Left colon (tissue), 2 donors: ENCODE results near the gene NELFE. TPM values are rescaled to one million over a fixed set of nuclear protein-coding genes. Genes with fewer than 3 reads are reported as not detected.

ENCODE experiments used
- ATAC-seq: fragments of 200-7000 bp; cut with Tn5 transposase; one replicate; pipeline ENCODE4 v1.9.1; 2020; ENCODE audit warnings: mild to moderate bottlenecking, moderate library complexity
- DNase-seq, 2 donors: peaks; one replicate each; pipeline ENCODE4 v3.0.0-alpha.2; 2020
- intact Hi-C, 2 donors: fragments of 100-400 bp; cut with DNase I in 1 of 2; cut with micrococcal nuclease in 1 of 2; formaldehyde crosslinking; loops; one replicate each; pipeline versions ENCODE4 v1.11.2 to v1.14.0; 2022; cut with DNase I, micrococcal nuclease
- microRNA-seq, 2 donors: library from miRNA; unstranded; fragments of <30 nt; microRNA quantifications; one replicate each; pipeline versions ENCODE4 v1.1.0 to v1.2.0, GENCODE V29; 2020
- total RNA-seq, 2 donors: library from RNA; stranded (reverse); fragmentation: NEBNext Ultra II Directional; extraction: Animal tissue kit (Norgen Biotek cat#: 25700); gene quantifications; one replicate each; pipeline ENCODE4 v1.2.1, GENCODE V29; 2021
- donor health status: DM: no; HTN: no; CAD: no.
- donor health status: DM: yes; HTN: yes; CAD: no.

Gene NELFE
- total RNA-seq, 2 donors from 2014 or later = 47.9 to 51.3 TPM

GRCh38 chr6:31903957-31904356 is 54.8 kb downstream of the NELFE start:
- ATAC-seq (no peak), DNase-seq (no peak)
- intact Hi-C loops = no loop called here

Small RNA genes within 50 kb of the gene (microRNA-seq; reads per million reads assigned to microRNA genes)
- 0 to 1.4 reads per million in 2 donors for gene MIR1236

Other genes with a start within 250 kb of the NELFE start
- gene LY6G6D, start 243.6 kb downstream of the NELFE start, total RNA-seq = not detected
- gene LY6G6C, start 237.2 kb downstream of the NELFE start, total RNA-seq = not detected
- under 1 TPM in 1 of 2 donors, not detected in 1; 0.20 TPM for gene MPIG6B, start 235.6 kb downstream of the NELFE start, total RNA-seq
- gene DDAH2, start 229.7 kb downstream of the NELFE start, total RNA-seq = 100 to 1,000 TPM in 1 of 2 donors, 10 to 100 TPM in 1; 84.2 to 139 TPM
- gene CLIC1, start 222.4 kb downstream of the NELFE start, total RNA-seq = 100 to 1,000 TPM; 502 to 513 TPM
- 10 to 100 TPM; 18.7 to 26.9 TPM for gene MSH5, start 219.0 kb downstream of the NELFE start, total RNA-seq
- 1 to 10 TPM; 3.2 to 3.9 TPM for gene SAPCD1, start 196.3 kb downstream of the NELFE start, total RNA-seq
- gene VWA7, start 181.6 kb downstream of the NELFE start, total RNA-seq = 10 to 100 TPM; 11.4 to 11.8 TPM
- 10 to 100 TPM; 35.3 to 58.1 TPM for gene VARS1, start 163.2 kb downstream of the NELFE start, total RNA-seq
- gene LSM2, start 152.0 kb downstream of the NELFE start, total RNA-seq = 10 to 100 TPM; 33.0 to 33.5 TPM
- gene HSPA1L, start 143.7 kb downstream of the NELFE start, total RNA-seq = 1 to 10 TPM in 1 of 2 donors, under 1 TPM in 1; 0.89 to 1.1 TPM
- gene HSPA1A, start 143.4 kb downstream of the NELFE start, total RNA-seq = 100 to 1,000 TPM; 124 to 136 TPM
- gene HSPA1B, start 131.2 kb downstream of the NELFE start, total RNA-seq = 100 to 1,000 TPM; 252 to 296 TPM
- gene NEU1, start 96.2 kb downstream of the NELFE start, total RNA-seq = 10 to 100 TPM; 33.1 to 63.5 TPM
- gene SLC44A4, start 80.0 kb downstream of the NELFE start, total RNA-seq = 100 to 1,000 TPM; 763 to 988 TPM
- 10 to 100 TPM; 28.0 to 30.5 TPM for gene EHMT2, start 61.3 kb downstream of the NELFE start, total RNA-seq
- gene ZBTB12, start 56.9 kb downstream of the NELFE start, total RNA-seq = 1 to 10 TPM; 2.7 to 2.9 TPM
- gene C2, start 31.3 kb downstream of the NELFE start, total RNA-seq = 10 to 100 TPM in 1 of 2 donors, 1 to 10 TPM in 1; 6.1 to 18.2 TPM
- 10 to 100 TPM; 22.2 to 58.8 TPM for gene CFB, start 12.9 kb downstream of the NELFE start, total RNA-seq
- gene SKIC2, start 204 bp upstream of the NELFE start, total RNA-seq = 10 to 100 TPM; 55.4 to 70.8 TPM
- 10 to 100 TPM; 14.4 to 15.8 TPM for gene DXO, start 13.2 kb upstream of the NELFE start, total RNA-seq
- 10 to 100 TPM in 1 of 2 donors, 1 to 10 TPM in 1; 4.1 to 40.0 TPM for gene C4A, start 23.1 kb upstream of the NELFE start, total RNA-seq
- gene C4B, start 55.8 kb upstream of the NELFE start, total RNA-seq = 10 to 100 TPM in 1 of 2 donors, 1 to 10 TPM in 1; 3.8 to 31.2 TPM
- gene CYP21A2, start 79.4 kb upstream of the NELFE start, total RNA-seq = under 1 TPM in 1 of 2 donors, not detected in 1; 0.15 TPM
- gene TNXB, start 150.4 kb upstream of the NELFE start, total RNA-seq = 10 to 100 TPM; 19.4 to 35.9 TPM
- gene ATF6B, start 169.3 kb upstream of the NELFE start, total RNA-seq = 100 to 1,000 TPM in 1 of 2 donors, 10 to 100 TPM in 1; 83.7 to 111 TPM
- 1 to 10 TPM; 4.6 to 4.9 TPM for gene FKBPL, start 171.3 kb upstream of the NELFE start, total RNA-seq
- 1 to 10 TPM; 1.0 to 2.0 TPM for gene PRRT1, start 193.0 kb upstream of the NELFE start, total RNA-seq
- 10 to 100 TPM; 18.8 to 19.9 TPM for gene PPT2, start 195.2 kb upstream of the NELFE start, total RNA-seq
- 10 to 100 TPM; 13.7 to 19.9 TPM for gene EGFL8, start 205.6 kb upstream of the NELFE start, total RNA-seq
- gene AGPAT1, start 217.1 kb upstream of the NELFE start, total RNA-seq = 10 to 100 TPM; 44.4 to 55.0 TPM
- gene RNF5, start 219.4 kb upstream of the NELFE start, total RNA-seq = 100 to 1,000 TPM in 1 of 2 donors, 10 to 100 TPM in 1; 87.2 to 104 TPM
- 1 to 10 TPM; 4.4 TPM for gene AGER, start 225.3 kb upstream of the NELFE start, total RNA-seq
- gene PBX2, start 231.2 kb upstream of the NELFE start, total RNA-seq = 10 to 100 TPM; 41.5 to 49.6 TPM
- 10 to 100 TPM in 1 of 2 donors, 1 to 10 TPM in 1; 5.6 to 11.1 TPM for gene GPSM3, start 233.7 kb upstream of the NELFE start, total RNA-seq